ENCODE data around the gene ECE2. TPM values are rescaled to one million over a fixed set of nuclear protein-coding genes. Genes with fewer than 3 reads are reported as not detected.

ECE2 gene
- total RNA-seq, 1 experiment from 2014 or later: not detected

DNA sequence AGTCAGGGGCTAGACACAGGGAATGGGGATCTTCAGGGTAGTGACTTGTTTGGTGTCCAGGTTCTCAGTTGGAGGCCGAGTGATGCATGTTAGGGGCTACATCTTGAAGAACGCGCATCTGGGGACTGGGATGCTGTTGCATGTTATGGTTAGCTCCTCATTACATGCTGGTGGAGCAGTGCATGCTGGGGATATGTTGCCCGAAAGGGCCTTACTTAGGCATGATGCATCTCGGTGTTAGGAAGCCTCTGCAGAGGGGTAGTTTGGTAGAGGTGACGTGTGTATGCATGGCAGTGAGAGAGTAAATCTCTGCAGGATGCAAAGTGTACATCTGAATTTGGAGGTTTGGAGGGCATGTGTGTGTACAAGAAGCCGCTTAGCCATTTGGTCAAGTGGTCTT lies 41.0 kb downstream of the ECE2 start:
- H3K4me3 ChIP-seq (ENCODE audit: low read depth, low read length, poor library complexity, severe bottlenecking): peak overlapping the region; percentile 93
- no peak for TF ChIP-seq CTCF (conservative IDR thresholded peaks at IDR 0.05; ENCODE audit: low read depth, low read length)
- TF ChIP-seq EZH2 (IDR thresholded peaks at IDR 0.05; ENCODE audit: borderline replicate concordance, low read depth, low read length, poor library complexity, severe bottlenecking): no peak
- intact Hi-C loops (cut with micrococcal nuclease; ENCODE audit: unreplicated experiment): no loop called here
- peaks cover 39% of the 10 kb centered on the region for H3K36me3 ChIP-seq (ENCODE audit: insufficient read depth, low read length, poor library complexity, severe bottlenecking)
- peaks cover 34% of the 10 kb centered on the region for H3K4me1 ChIP-seq (ENCODE audit: insufficient read depth, low read length, poor library complexity, severe bottlenecking)
- H3K27ac ChIP-seq (ENCODE audit: low read depth, low read length, poor library complexity, severe bottlenecking): no peak overlapping the region
- no peaks in the 10 kb centered on the region for H3K9me3 ChIP-seq (ENCODE audit: low read depth, low read length, poor library complexity, severe bottlenecking)
- ChIA-PET CTCF (no interaction called here), POLR2A (ENCODE audit: low non-redundant PET) (no interaction called here)
- DNase-seq (ENCODE audit: low spot score): no peak
- no peaks in the 10 kb centered on the region for H3K27me3 ChIP-seq (replicated peaks; ENCODE audit: insufficient read depth, low read depth, low read length, poor library complexity)
- TSS peak; percentile 25 for BruUV-seq (replicated peaks)

DNA sequence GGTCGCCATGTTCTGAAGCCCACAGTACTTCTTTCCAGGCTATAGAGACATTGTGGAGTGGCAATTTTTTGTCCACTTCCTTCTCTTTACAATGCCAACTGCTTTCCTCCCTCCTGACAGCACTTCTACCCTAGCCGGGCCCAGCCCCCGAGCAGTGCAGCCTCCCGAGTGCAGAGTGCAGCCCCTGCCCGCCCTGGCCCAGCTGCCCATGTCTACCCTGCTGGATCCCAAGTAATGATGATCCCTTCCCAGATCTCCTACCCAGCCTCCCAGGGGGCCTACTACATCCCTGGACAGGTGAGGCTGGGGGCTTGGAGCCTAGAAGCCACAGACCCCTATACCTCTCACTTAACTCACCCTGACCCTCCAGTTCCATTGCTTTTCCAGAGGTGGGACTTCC lies 41.4 kb downstream of the ECE2 start:
- CTCF ChIA-PET: no interaction called here
- intact Hi-C loops (cut with micrococcal nuclease; ENCODE audit: unreplicated experiment): no loop called here
- TF ChIP-seq EZH2 (IDR thresholded peaks at IDR 0.05; ENCODE audit: borderline replicate concordance, low read depth, low read length, poor library complexity, severe bottlenecking): no peak
- TF ChIP-seq CTCF (conservative IDR thresholded peaks at IDR 0.05; ENCODE audit: low read depth, low read length): no peak
- no peak for DNase-seq (ENCODE audit: low spot score)
- H3K4me3 ChIP-seq (ENCODE audit: low read depth, low read length, poor library complexity, severe bottlenecking): no peak overlapping the region
- no peaks in the 10 kb centered on the region for H3K27me3 ChIP-seq (replicated peaks; ENCODE audit: insufficient read depth, low read depth, low read length, poor library complexity)
- no peaks in the 10 kb centered on the region for H3K9me3 ChIP-seq (ENCODE audit: low read depth, low read length, poor library complexity, severe bottlenecking)
- H3K4me1 ChIP-seq (ENCODE audit: insufficient read depth, low read length, poor library complexity, severe bottlenecking): peaks cover 34% of the 10 kb centered on the region
- no peak overlapping the region for H3K27ac ChIP-seq (ENCODE audit: low read depth, low read length, poor library complexity, severe bottlenecking)
- POLR2A ChIA-PET (ENCODE audit: low non-redundant PET): no interaction called here
- BruUV-seq (replicated peaks): no TSS peak
- peaks cover 43% of the 10 kb centered on the region for H3K36me3 ChIP-seq (ENCODE audit: insufficient read depth, low read length, poor library complexity, severe bottlenecking)

DNA sequence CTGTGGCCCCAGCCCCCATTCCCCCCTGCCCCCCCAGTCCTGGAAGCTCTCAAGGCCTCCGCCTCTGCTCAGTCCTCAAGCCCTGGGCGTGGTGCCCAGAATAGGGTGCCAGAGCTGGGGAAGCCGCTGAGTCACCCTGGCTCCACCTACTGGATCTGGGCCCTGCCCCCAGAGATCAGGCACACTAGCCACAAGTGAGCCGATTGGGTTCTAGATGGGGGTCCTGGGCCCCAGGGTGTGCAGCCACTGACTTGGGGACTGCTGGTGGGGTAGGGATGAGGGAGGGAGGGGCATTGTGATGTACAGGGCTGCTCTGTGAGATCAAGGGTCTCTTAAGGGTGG lies 44.3 kb downstream of the ECE2 start:
- BruUV-seq (replicated peaks): no TSS peak
- Histone ChIP-seq H3K27me3 (replicated peaks; ENCODE audit: insufficient read depth, low read depth, low read length, poor library complexity) (no peaks in the 10 kb centered on the region), H3K9me3 (ENCODE audit: low read depth, low read length, poor library complexity, severe bottlenecking) (no peaks in the 10 kb centered on the region), H3K4me1 (ENCODE audit: insufficient read depth, low read length, poor library complexity, severe bottlenecking) (peaks cover 34% of the 10 kb centered on the region), H3K27ac (ENCODE audit: low read depth, low read length, poor library complexity, severe bottlenecking) (peak overlapping the region; percentile 74), H3K4me3 (ENCODE audit: low read depth, low read length, poor library complexity, severe bottlenecking) (no peak overlapping the region), H3K36me3 (ENCODE audit: insufficient read depth, low read length, poor library complexity, severe bottlenecking) (peaks cover 72% of the 10 kb centered on the region)
- intact Hi-C loops (cut with micrococcal nuclease; ENCODE audit: unreplicated experiment): no loop called here
- DNase-seq (ENCODE audit: low spot score): peak; percentile 96
- TF ChIP-seq CTCF (conservative IDR thresholded peaks at IDR 0.05; ENCODE audit: low read depth, low read length): no peak
- no peak for TF ChIP-seq EZH2 (IDR thresholded peaks at IDR 0.05; ENCODE audit: borderline replicate concordance, low read depth, low read length, poor library complexity, severe bottlenecking)
- ChIA-PET POLR2A (ENCODE audit: low non-redundant PET) (no interaction called here), CTCF (no interaction called here)

All from A673 (cell line).